ENCODE measurements around the gene SLC9A8. TPM values are rescaled to one million over a fixed set of nuclear protein-coding genes. Genes with fewer than 3 reads are reported as not detected.
A peak's percentile ranks its signal among the peaks of the same experiment; 100 is the strongest.

SLC9A8 gene
- total and polyA plus RNA-seq, 2 of the 8 experiments (the other 6 are each of a cell fraction or from before 2014, with no cell fraction given) = 3.2 to 6.2 TPM

GRCh38 chr20:49886571-49887213 is 74.1 kb downstream of the SLC9A8 start:
- FAIRE-seq = no peak
- H3K27ac ChIP-seq (ENCODE audit: low read depth, low read length) = no peak overlapping the region

More at GRCh38 chr20:49886571-49887213, 74.1 kb downstream of the SLC9A8 start:
- no peak overlapping the region for H2BK5ac ChIP-seq (ENCODE audit: low read depth, low read length)
- no peaks in the 10 kb centered on the region for H3K79me2 ChIP-seq (ENCODE audit: control insufficient read depth in 1 of 2, insufficient read depth in 2 of 2, low read length in 2 of 2)
- no peak overlapping the region for H2BK20ac ChIP-seq (ENCODE audit: low read length)
- H3K18ac ChIP-seq (ENCODE audit: extremely low read depth, low read length) = no peak overlapping the region
- H3K56ac ChIP-seq (replicated peaks; ENCODE audit: insufficient read length, low read depth, low read length) = no peak overlapping the region
- H3K23me2 ChIP-seq (ENCODE audit: low read depth, low read length) = peaks cover 1% of the 10 kb centered on the region; the same call in 1 of the 2 replicates
- no peak overlapping the region for H2BK120ac ChIP-seq (replicated peaks; ENCODE audit: low read depth, low read length)
- H3K14ac ChIP-seq (ENCODE audit: insufficient read length) = no peak overlapping the region
- H3K27me3 ChIP-seq (replicated peaks in 1 of 4; ENCODE audit: control insufficient read depth in 3 of 4, extremely low read depth in 1 of 4, insufficient read depth in 3 of 4, low read length in 3 of 4) = no peaks in the 10 kb centered on the region
- H3K4me2 ChIP-seq (ENCODE audit: insufficient read depth in 1 of 2, low read depth in 2 of 2, low read length in 2 of 2) = no peak overlapping the region
- peak overlapping the region; percentile 60; the same call in 1 of the 2 replicates for H4K8ac ChIP-seq (ENCODE audit: extremely low read depth, insufficient read depth, low read length)
- H3K4me1 ChIP-seq (replicated peaks in 1 of 4; ENCODE audit: control insufficient read depth in 3 of 4, insufficient read depth in 4 of 4, low read length in 3 of 4) = peaks cover 0 to 19% (median 11%) of the 10 kb centered on the region in 4 experiments; a peak in 5 of 7 replicates
- no peak for DNase-seq (ENCODE audit: low read depth in 1 of 2, low spot score in 2 of 2)
- no peak overlapping the region for H3K4me3 ChIP-seq (ENCODE audit: extremely low read depth in 1 of 4, insufficient read depth in 2 of 4, low read depth in 3 of 4, low read length in 4 of 4)
- H2AFZ ChIP-seq (ENCODE audit: low read length) = no peak overlapping the region
- no peak overlapping the region for H3K9ac ChIP-seq (replicated peaks in 1 of 4; ENCODE audit: extremely low read depth in 1 of 4, low read depth in 3 of 4, low read length in 3 of 4)
- H3K23ac ChIP-seq (ENCODE audit: insufficient read length) = no peak overlapping the region
- no peak overlapping the region for H4K91ac ChIP-seq (replicated peaks; ENCODE audit: insufficient read length, low read length)
- peak overlapping the region; percentile 51 for H3K4ac ChIP-seq (replicated peaks; ENCODE audit: insufficient read length, low read depth, low read length)
- no peak overlapping the region for H4K5ac ChIP-seq (ENCODE audit: insufficient read length, low read depth, low read length)
- WGBS, 2 experiments (ENCODE audit: extremely low coverage in 1 of 2, insufficient coverage in 1 of 2, insufficient read length in 1 of 2, insufficient replicate concordance in 2 of 2, low coverage in 1 of 2, low lambda C conversion rate in 2 of 2, missing lambda C conversion rate in 1 of 2) = 87% methylated on average over 30 of the region's 30 CpGs; no CpG with 5 or more reads in 1 of the 2 experiments
- H3K9me3 ChIP-seq (ENCODE audit: insufficient read depth in 2 of 2, low read depth in 1 of 2, low read length in 1 of 2) = no peaks in the 10 kb centered on the region
- no peak overlapping the region for H2AK5ac ChIP-seq (ENCODE audit: low read depth, low read length)
- peaks cover 0 to 12% (median 0%) of the 10 kb centered on the region in 4 experiments; a peak in 2 of 8 replicates for H3K36me3 ChIP-seq (ENCODE audit: control insufficient read depth in 2 of 4, insufficient read depth in 4 of 4, low read length in 3 of 4)
- H2BK15ac ChIP-seq (ENCODE audit: low read length) = no peak overlapping the region
- ChIA-PET POLR2A (ENCODE audit: partially characterized antibody) (interaction anchor here (0.8 to 1.4 kb wide), 4 partner anchors 10 to 318 kb away, joined by 3 to 4 read pairs (median 4); no protein-coding TSS in a partner anchor), CTCF (ENCODE audit: partially characterized antibody) (interaction anchor here (0.6 to 12.8 kb wide), 29 partner anchors 9 to 557 kb away, joined by 3 to 199 read pairs (median 6); no protein-coding TSS in a partner anchor)
- no peak overlapping the region for H2BK12ac ChIP-seq (ENCODE audit: low read depth, low read length)
- no peak for TF ChIP-seq SP1 (IDR thresholded peaks at IDR 0.05; ENCODE audit: low read depth, low read length)
- no peak for TF ChIP-seq EP300 (IDR thresholded peaks at IDR 0.05; ENCODE audit: borderline replicate concordance in 1 of 2, low read depth in 2 of 2, low read length in 2 of 2)
- peaks cover 2 to 8% of the 10 kb centered on the region in 2 experiments for H4K20me1 ChIP-seq (replicated peaks in 1 of 2; ENCODE audit: control insufficient read depth in 1 of 2, insufficient read depth in 2 of 2, low read length in 2 of 2)
- no peaks in the 10 kb centered on the region for H3K79me1 ChIP-seq (ENCODE audit: low read depth, low read length)

All from H1 (cell line).